ENCODE measurements around the gene INTS3. TPM values are rescaled to one million over a fixed set of nuclear protein-coding genes. Genes with fewer than 3 reads are reported as not detected.

Gene INTS3
- total and polyA plus RNA-seq, 2 of the 8 experiments (the other 6 are each of a cell fraction or from before 2014, with no cell fraction given) = 66.8 to 93.2 TPM

DNA sequence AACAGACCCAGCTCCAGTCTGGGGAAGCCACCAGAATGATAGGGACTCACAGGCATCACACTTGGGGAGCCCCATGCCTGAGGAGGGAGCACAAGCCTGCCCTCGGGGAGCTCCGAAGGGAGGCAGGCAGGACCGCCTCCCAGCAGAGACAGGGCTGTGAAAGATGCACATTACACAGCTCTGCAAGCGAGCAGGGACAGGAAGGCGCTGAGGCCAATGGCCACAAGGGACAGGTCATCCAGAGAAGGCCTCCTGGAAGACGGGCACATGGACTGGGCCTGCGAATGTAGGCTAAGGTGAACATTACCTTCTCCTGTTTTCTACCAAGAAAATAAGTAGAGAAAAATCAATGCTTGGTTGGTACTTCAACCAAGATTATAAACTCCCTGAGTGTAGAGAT, 45.1 kb upstream of the INTS3 start:
- Histone ChIP-seq H3K9ac (replicated peaks in 1 of 4; ENCODE audit: extremely low read depth in 1 of 4, low read depth in 3 of 4, low read length in 3 of 4) (no peak overlapping the region), H4K8ac (ENCODE audit: extremely low read depth, insufficient read depth, low read length) (no peak overlapping the region), H3K9me3 (ENCODE audit: insufficient read depth in 2 of 2, low read depth in 1 of 2, low read length in 1 of 2) (no peaks in the 10 kb centered on the region; a peak in 1 of 4 replicates), H3K23ac (ENCODE audit: insufficient read length) (no peak overlapping the region), H3K27ac (ENCODE audit: low read depth, low read length) (no peak overlapping the region), H3K18ac (ENCODE audit: extremely low read depth, low read length) (no peak overlapping the region), H2BK15ac (ENCODE audit: low read length) (no peak overlapping the region), H3K4ac (replicated peaks; ENCODE audit: insufficient read length, low read depth, low read length) (no peak overlapping the region), H4K20me1 (replicated peaks in 1 of 2; ENCODE audit: control insufficient read depth in 1 of 2, insufficient read depth in 2 of 2, low read length in 2 of 2) (no peaks in the 10 kb centered on the region), H3K4me3 (ENCODE audit: extremely low read depth in 1 of 4, insufficient read depth in 2 of 4, low read depth in 3 of 4, low read length in 4 of 4) (no peak overlapping the region), H3K4me2 (ENCODE audit: insufficient read depth in 1 of 2, low read depth in 2 of 2, low read length in 2 of 2) (no peak overlapping the region), H3K79me2 (ENCODE audit: control insufficient read depth in 1 of 2, insufficient read depth in 2 of 2, low read length in 2 of 2) (no peaks in the 10 kb centered on the region), H4K91ac (replicated peaks; ENCODE audit: insufficient read length, low read length) (no peak overlapping the region), H3K27me3 (replicated peaks in 1 of 4; ENCODE audit: control insufficient read depth in 3 of 4, extremely low read depth in 1 of 4, insufficient read depth in 3 of 4, low read length in 3 of 4) (peaks cover 0 to 20% (median 9%) of the 10 kb centered on the region in 4 experiments; a peak in 5 of 7 replicates), H3K79me1 (ENCODE audit: low read depth, low read length) (no peaks in the 10 kb centered on the region), H2BK5ac (ENCODE audit: low read depth, low read length) (no peak overlapping the region), H2AK5ac (ENCODE audit: low read depth, low read length) (no peak overlapping the region), H3K23me2 (ENCODE audit: low read depth, low read length) (peaks cover 26% of the 10 kb centered on the region), H2AFZ (ENCODE audit: low read length) (no peak overlapping the region), H3K36me3 (ENCODE audit: control insufficient read depth in 2 of 4, insufficient read depth in 4 of 4, low read length in 3 of 4) (peaks cover 0 to 5% (median 2%) of the 10 kb centered on the region in 4 experiments; a peak in 2 of 8 replicates), H2BK20ac (ENCODE audit: low read length) (no peak overlapping the region), H3K4me1 (replicated peaks in 1 of 4; ENCODE audit: control insufficient read depth in 3 of 4, insufficient read depth in 4 of 4, low read length in 3 of 4) (peaks cover 3 to 7% (median 5%) of the 10 kb centered on the region in 4 experiments; a peak in 6 of 7 replicates), H2BK12ac (ENCODE audit: low read depth, low read length) (no peak overlapping the region), H3K14ac (ENCODE audit: insufficient read length) (no peak overlapping the region), H4K5ac (ENCODE audit: insufficient read length, low read depth, low read length) (no peak overlapping the region), H2BK120ac (replicated peaks; ENCODE audit: low read depth, low read length) (no peak overlapping the region), H3K56ac (replicated peaks; ENCODE audit: insufficient read length, low read depth, low read length) (no peak overlapping the region)
- no peak for FAIRE-seq
- DNase-seq (ENCODE audit: low read depth in 1 of 2, low spot score in 2 of 2) = no peak
- 85% methylated on average over 7 of the region's 7 CpGs; no CpG with 5 or more reads in 1 of the 2 experiments for WGBS, 2 experiments (ENCODE audit: extremely low coverage in 1 of 2, insufficient coverage in 1 of 2, insufficient read length in 1 of 2, insufficient replicate concordance in 2 of 2, low coverage in 1 of 2, low lambda C conversion rate in 2 of 2, missing lambda C conversion rate in 1 of 2)
- POLR2A ChIA-PET (ENCODE audit: partially characterized antibody) = interaction anchor here (1.5 kb wide), 2 partner anchors 46 to 88 kb away, joined by 3 read pairs; no protein-coding TSS in a partner anchor
- CTCF ChIA-PET (ENCODE audit: partially characterized antibody) = interaction anchor here (0.9 to 14.0 kb wide), 2 partner anchors 70 to 90 kb away, joined by 3 to 190 read pairs; no protein-coding TSS in a partner anchor
- no peak for TF ChIP-seq CHD2 (IDR thresholded peaks at IDR 0.05; ENCODE audit: low read length)
- no peak for TF ChIP-seq ASH2L (IDR thresholded peaks at IDR 0.05; ENCODE audit: low read length)
- TF ChIP-seq, protein P1, sequence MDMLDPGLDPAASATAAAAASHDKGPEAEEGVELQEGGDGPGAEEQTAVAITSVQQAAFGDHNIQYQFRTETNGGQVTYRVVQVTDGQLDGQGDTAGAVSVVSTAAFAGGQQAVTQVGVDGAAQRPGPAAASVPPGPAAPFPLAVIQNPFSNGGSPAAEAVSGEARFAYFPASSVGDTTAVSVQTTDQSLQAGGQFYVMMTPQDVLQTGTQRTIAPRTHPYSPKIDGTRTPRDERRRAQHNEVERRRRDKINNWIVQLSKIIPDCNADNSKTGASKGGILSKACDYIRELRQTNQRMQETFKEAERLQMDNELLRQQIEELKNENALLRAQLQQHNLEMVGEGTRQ (IDR thresholded peaks at IDR 0.05; ENCODE audit: low read length) = no peak
- no peak for TF ChIP-seq NRF1 (IDR thresholded peaks at IDR 0.05; ENCODE audit: low read depth, low read length)
- TF ChIP-seq CHD1 (IDR thresholded peaks at IDR 0.05; ENCODE audit: low read depth, low read length) = no peak
- no peak for TF ChIP-seq BCL11A (IDR thresholded peaks at IDR 0.05; ENCODE audit: low read depth in 2 of 2, low read length in 2 of 2)
- no peak for TF ChIP-seq JUN (IDR thresholded peaks at IDR 0.05; ENCODE audit: low read depth, low read length)

All from H1 (cell line).